GM06990 (cell line): ENCODE results near the gene ZC3H7B.

Experiments
- DNase-seq: peaks from one replicate; pipeline ENCODE4 v3.0.0-alpha.2; 2011; ENCODE audit not compliant: insufficient read length; ENCODE audit errors: extremely low read depth
- H3K27me3 ChIP-seq: replicated peaks from 2 replicates; pipeline ENCODE4 v1.6.0; 2011; ENCODE audit warnings: low read length; ENCODE audit not compliant: control insufficient read depth, insufficient read depth
- H3K36me3 ChIP-seq: 2 replicates; pipeline ENCODE4 v1.5.1; 2011; ENCODE audit warnings: low read length; ENCODE audit not compliant: control insufficient read depth, insufficient read depth
- H3K4me3 ChIP-seq: replicated peaks from 2 replicates; pipeline ENCODE4 v1.5.1; 2011; ENCODE audit warnings: low read depth, mild to moderate bottlenecking, control low read depth, low read length
- TF ChIP-seq, protein P1 (sequence below): IDR thresholded peaks from 2 replicates; pipeline ENCODE4 v1.5.1; 2011; ENCODE audit warnings: low read length, control low read depth, mild to moderate bottlenecking, inconsistent platforms; ENCODE audit not compliant: insufficient read depth, poor library complexity, severe bottlenecking

Gene ZC3H7B

DNA sequence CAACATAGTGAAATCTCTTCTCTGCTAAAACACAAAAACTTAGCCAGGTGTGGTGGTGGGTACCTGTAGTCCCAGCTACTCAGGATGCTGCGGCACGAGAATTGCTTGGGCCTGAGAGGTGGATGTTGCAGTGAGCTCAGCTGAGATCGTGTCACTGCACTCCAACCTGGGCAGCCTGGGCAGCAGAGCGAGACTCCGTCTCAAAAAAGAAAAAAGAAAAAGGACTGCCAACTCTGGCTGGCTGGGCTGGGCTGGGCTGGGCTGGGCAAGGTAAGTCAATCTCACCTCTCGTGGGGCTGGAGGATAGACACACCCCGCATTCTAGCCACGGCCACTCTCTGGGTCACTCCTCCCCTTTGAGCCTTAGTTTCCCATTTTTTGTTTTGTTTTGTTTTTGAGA, 107.3 kb downstream of the ZC3H7B start:
- Histone ChIP-seq H3K27me3 (no peaks in the 10 kb centered on the region), H3K4me3 (no peak overlapping the region), H3K36me3 (no peaks in the 10 kb centered on the region)
- TF ChIP-seq, protein P1, sequence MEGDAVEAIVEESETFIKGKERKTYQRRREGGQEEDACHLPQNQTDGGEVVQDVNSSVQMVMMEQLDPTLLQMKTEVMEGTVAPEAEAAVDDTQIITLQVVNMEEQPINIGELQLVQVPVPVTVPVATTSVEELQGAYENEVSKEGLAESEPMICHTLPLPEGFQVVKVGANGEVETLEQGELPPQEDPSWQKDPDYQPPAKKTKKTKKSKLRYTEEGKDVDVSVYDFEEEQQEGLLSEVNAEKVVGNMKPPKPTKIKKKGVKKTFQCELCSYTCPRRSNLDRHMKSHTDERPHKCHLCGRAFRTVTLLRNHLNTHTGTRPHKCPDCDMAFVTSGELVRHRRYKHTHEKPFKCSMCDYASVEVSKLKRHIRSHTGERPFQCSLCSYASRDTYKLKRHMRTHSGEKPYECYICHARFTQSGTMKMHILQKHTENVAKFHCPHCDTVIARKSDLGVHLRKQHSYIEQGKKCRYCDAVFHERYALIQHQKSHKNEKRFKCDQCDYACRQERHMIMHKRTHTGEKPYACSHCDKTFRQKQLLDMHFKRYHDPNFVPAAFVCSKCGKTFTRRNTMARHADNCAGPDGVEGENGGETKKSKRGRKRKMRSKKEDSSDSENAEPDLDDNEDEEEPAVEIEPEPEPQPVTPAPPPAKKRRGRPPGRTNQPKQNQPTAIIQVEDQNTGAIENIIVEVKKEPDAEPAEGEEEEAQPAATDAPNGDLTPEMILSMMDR = no peak
- no peak for DNase-seq
